Caki2 (cell line): Measurements from ENCODE around the gene CPXM2. TPM values are rescaled to one million over a fixed set of nuclear protein-coding genes. Genes with fewer than 3 reads are reported as not detected.
A peak's percentile ranks its signal among the peaks of the same experiment; 100 is the strongest.

Experiments
- DNase-seq: peaks from one replicate; pipeline ENCODE4 v3.0.0-alpha.2; 2015; ENCODE audit warnings: low read depth
- in situ Hi-C: cut with HindIII; loops from 2 replicates; pipeline ENCODE4 v1.10.0; 2016; ENCODE audit warnings: low sequenced_read_pairs, low pct_unique_long_range_greater_than_20kb, mixed read lengths
- total RNA-seq: library from RNA; depleted of rRNA; stranded (reverse); fragments of >200 nt; shearing (Covaris generic); gene quantifications from 2 replicates; pipeline ENCODE4 v1.2.3, GENCODE V29; 2014; ENCODE audit warnings: low replicate concordance

The CPXM2 gene
- total RNA-seq, 1 experiment from 2014 or later, result not detected

DNA sequence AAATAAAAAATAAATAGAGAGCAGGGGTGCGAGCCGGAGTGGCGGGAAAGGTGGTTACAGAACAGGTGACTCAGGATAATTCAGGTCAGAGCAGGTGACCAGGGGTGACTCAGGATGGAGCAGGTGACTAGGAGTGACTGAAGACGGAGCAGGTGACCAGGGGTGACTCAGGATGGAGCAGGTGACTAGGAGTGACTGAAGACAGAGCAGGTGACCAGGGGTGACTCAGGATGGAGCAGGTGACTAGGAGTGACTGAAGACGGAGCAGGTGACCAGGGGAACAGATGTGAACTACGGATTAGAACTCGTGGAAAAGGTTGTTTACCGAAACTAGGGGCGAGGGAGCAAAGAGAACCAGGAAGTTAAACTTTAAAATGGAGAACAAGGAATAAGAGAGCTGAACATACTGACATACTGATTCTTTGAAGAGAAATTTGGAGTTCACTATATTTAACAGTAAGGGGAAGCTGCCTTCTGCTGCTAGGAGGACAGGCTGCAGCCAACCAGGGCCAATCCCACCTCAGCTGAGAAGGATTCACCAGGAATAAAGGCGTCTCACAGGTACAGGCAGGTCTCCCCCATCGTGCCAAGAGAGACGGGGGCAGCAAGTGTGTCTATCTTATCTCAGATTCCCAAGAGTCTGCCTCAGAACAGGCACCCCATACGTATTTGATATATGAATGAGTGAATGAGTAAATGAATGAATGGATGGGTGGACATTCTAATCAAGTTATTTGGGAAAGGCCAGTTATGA, 101.3 kb downstream of the CPXM2 start:
- in situ Hi-C loops, result no loop called here
- DNase-seq, result peak; percentile 2

DNA sequence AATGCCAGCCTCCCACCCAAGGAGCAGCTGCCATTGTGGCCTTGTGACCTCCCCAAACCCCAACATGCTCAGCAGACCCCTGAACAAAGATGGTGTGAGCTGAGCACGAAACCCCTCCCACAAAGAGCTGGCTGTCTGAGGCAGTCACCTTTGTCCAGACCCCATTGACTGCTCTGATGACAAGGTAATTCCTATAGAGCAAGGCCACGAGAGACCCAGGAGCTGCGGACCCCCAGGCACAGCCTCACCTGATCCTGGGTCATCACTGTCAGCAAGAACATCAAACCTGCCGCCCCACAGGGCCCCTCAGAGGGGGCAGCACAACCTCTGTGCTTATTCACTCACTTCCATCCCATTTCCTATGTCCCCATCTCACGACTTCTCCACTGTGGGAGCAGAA, 102.6 kb downstream of the CPXM2 start:
- no peak for DNase-seq
- in situ Hi-C loops, result no loop called here

- in situ Hi-C loops, result no loop called here
- DNase-seq, result no peak
These were observed 104.0 kb downstream of the CPXM2 start for GRCh38 chr10:123787566-123787965.

DNA sequence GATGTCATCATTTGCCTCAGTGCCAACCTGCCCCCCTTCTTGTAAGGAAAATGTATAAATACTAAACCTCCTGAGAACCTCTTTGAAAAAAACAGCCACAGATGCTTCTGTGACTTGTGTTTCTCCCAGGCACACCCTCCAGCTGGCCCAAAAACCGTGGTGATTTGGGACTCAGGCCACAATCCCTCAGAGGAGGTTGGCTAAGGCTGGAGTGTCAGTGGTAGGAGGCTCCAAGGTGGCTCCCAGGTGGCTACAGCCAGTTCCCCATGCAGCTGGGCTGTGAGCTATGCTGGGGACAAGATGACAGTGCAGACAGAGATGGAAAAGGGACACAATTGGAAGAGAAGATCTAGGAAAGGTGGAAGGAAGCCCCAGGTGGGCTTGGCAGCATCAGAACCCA, 104.7 kb downstream of the CPXM2 start:
- DNase-seq, result no peak
- in situ Hi-C loops, result no loop called here

DNA sequence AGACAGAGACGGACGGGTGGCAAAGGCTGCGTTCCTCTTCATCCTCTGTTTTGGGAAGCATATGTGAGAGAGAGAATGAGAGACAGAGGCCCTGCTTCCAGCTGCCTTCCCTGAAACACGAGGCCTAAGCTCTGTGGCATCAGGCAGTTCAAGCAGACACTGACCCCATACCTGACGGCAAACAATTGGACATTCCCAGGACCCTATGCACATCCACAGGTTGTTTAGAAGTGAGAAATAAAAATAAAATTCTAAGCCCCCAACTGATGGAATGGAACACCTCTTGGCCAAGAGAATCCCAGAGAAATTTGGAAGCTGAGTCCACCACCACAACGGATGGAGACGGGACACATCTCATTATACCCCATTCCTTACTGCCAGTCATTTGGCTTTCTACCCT, 105.3 kb downstream of the CPXM2 start:
- in situ Hi-C loops, result no loop called here
- DNase-seq, result no peak

DNA sequence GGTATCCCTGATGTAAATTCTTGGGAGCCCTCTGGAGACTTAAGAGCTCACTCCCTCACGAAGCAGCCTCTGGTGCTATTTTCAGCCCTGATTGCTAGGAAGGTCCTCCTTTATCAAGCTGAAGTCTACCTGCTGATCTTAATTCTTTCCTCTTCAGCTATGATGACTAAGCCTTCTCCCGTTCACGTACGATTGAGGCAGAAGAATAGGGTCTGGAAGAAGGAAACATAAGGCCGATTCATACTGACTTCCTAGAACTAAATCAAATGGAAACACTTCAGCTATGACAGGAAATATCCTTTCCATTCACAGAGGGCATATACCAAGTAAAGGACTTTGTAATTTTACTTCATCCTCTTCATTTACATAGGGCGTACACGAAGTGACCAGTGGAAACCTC, 107.0 kb downstream of the CPXM2 start:
- DNase-seq, result no peak
- in situ Hi-C loops, result no loop called here

DNA sequence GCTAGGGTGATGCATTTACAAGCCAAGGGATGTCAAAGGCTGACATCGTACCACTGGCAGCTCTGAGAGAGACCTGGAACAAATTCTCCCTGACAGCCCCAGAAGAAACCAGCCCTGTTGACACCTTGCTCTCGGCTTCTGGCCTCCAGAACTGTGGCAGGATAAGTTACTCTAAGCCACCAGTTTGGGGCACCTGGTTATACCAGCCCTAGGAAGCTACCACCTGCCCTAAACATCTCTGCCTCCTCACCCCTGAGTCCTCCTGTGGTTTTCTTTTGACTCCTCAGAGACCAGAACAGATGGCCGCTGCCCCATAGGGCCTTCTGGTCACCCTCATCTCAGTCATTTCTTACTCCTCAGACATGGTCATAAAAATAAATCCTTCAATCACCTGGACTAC, 107.4 kb downstream of the CPXM2 start:
- no peak for DNase-seq
- in situ Hi-C loops, result no loop called here

GRCh38 chr10:123783296-123783695, 108.3 kb downstream of the CPXM2 start:
- in situ Hi-C loops, result no loop called here
- DNase-seq, result no peak

GRCh38 chr10:123782549-123782948, 109.1 kb downstream of the CPXM2 start:
- no peak for DNase-seq
- in situ Hi-C loops, result no loop called here

- no peak for DNase-seq
- in situ Hi-C loops, result no loop called here
These were observed 109.6 kb downstream of the CPXM2 start for GRCh38 chr10:123781956-123782500.

- no peak for DNase-seq
- in situ Hi-C loops, result no loop called here
These were observed 110.2 kb downstream of the CPXM2 start for GRCh38 chr10:123781324-123781900.

DNA sequence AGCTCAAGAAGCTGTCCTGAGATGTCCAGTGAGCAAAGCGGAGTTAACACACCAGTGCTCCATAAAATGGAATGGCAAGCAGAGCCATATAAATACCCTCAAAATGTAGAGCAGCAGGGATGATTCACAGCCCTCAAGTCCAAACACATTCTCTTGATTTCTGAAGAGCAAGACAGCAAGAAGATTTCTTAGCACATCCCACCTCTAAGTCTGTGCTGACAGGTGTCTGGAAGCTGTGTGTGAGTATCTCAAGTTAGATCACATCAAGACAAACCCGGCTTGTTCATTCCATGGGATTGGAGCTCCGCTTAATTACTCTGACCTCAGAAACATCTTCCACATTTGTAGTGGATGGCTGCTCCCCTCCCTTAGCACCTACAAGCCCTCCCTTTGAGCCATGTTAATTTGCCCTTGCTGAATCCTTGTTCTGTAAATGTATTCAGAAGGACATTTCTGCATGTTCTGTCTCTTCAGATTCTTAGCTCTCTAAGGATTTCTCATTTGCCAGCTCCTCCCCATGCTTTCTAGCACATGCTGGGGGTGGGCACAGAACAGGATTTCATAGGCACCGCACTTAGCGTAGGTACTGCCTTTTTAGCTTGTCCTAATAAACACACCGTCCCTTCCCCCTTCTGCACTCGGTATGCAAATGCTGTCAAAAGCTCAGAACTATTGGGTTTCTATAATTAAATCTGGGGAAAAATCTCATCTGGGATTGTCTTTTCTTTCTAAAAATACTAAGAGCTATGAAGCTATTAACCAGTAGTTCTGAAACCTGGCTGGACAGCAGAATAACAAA, 112.7 kb downstream of the CPXM2 start:
- no peak for DNase-seq
- in situ Hi-C loops, result no loop called here

GRCh38 chr10:123777881-123778280, 113.7 kb downstream of the CPXM2 start:
- in situ Hi-C loops, result no loop called here

GRCh38 chr10:123774132-123774742, 117.4 kb downstream of the CPXM2 start:
- DNase-seq, result no peak

More at GRCh38 chr10:123777881-123778280, 113.7 kb downstream of the CPXM2 start:
- no peak for DNase-seq

DNA sequence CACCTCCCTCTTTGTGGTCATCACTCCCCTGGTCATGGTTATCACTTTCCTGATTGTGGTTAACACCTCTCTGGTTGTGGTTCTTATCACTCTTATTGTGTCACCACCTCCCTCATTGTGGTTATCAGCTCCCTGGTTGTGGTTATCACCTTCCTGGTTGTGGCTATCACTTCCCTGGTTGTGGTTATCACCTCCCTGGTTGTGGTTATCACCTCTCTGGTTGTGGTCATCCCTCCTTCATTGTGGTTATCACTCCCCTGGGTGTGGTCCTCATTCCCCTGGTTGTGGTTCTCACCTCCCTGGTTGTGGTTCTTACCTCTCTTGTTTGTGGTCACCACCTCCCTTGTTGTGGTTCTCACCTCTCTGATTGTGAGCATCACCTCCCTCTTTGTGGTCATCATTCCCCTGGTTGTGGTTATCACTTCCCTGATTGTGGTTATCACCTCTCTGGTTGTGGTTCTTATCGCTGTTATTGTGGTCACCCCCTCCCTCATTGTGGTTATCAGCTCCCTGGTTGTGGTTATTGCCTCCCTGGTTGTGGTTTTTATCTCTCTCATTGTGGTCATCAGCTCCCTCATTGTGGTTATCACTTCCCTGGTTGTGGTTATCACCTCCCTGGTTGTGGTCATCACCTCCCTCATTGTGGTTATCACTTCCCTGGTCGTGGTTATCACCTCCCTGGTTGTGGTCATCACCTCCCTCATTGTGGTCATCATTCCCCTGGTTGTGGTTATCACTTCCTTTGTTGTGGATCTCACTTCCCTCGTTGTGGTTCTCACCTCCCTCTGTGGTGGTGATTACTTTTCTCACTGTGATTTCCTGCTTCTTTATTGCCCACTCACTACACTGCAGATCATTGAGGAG, 118.7 kb downstream of the CPXM2 start:
- no peak for DNase-seq
- in situ Hi-C loops, result no loop called here

More at GRCh38 chr10:123774132-123774742, 117.4 kb downstream of the CPXM2 start:
- in situ Hi-C loops, result no loop called here

GRCh38 chr10:123771877-123772644, 119.5 kb downstream of the CPXM2 start:
- no peak for DNase-seq
- in situ Hi-C loops, result no loop called here

DNA sequence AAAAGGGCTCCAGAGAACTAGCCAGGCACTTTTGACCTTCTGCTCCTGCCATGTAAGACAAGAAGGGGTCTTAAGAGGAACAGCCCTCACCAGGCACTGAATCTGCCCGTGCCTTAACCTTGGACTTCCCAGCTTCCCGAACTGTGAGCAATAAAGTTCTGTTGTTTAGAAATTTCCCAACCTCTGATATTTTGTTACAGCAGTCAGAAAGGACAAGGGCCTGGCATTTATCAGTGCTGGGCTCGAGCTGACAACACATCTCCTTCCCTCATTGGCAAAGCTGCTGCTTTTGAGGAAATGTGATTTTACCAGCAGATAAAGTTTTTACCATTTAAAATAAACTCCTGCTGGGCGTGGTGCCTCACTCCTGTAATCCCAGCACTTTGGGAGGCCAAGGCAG, 122.0 kb downstream of the CPXM2 start:
- no peak for DNase-seq
- in situ Hi-C loops, result no loop called here
